ENCODE data around the gene JARID2. TPM values are rescaled to one million over a fixed set of nuclear protein-coding genes. Genes with fewer than 3 reads are reported as not detected.
"Not testable (repeated sequence)": the region's sequence is repeated elsewhere in the genome, so short reads cannot be mapped to it uniquely, and the experiment has no call there.

The JARID2 gene
- total RNA-seq, 1 donor from 2014 or later = 17.9 TPM

GRCh38 chr6:15293674-15294073 lies 47.8 kb downstream of the JARID2 start:
- Histone ChIP-seq H3K4me3 (no peak overlapping the region), H3K27me3 (no peaks in the 10 kb centered on the region), H3K36me3 (no peaks in the 10 kb centered on the region), H3K4me1 (peaks cover 30% of the 10 kb centered on the region), H3K27ac (no peak overlapping the region), H3K9me3 (no peaks in the 10 kb centered on the region)
- TF ChIP-seq POLR2AphosphoS5 (IDR thresholded peaks at IDR 0.05; ENCODE audit: insufficient read depth in 1 of 2, low read depth in 1 of 2) = no peak
- TF ChIP-seq POLR2A (IDR thresholded peaks at IDR 0.05) = no peak
- TF ChIP-seq CTCF (IDR thresholded peaks at IDR 0.05) = no peak
- intact Hi-C loops (cut with DNase I) = no loop called here
- no peak for DNase-seq (ENCODE audit: extremely low spot score in 2 of 2)

DNA sequence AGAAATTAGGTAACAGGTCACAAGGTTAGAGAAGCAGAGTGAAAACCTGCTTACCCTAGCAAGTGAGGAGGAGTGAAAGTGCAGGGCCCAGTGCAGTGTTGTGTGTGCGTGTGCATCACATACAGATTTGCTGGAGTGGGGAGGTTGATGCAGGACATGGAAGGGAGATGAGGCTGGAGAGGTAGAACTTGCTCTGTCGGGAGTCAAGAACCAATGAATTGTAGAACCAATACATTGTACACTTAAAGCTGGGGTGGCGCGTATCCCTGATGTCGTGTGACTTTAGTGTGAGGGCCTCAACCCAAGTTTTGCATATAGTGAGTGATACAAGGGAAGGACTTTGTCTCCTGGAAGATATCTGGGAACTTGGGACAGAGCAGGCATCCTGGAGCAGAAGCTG lies 48.6 kb downstream of the JARID2 start:
- Histone ChIP-seq H3K4me3 (no peak overlapping the region), H3K27me3 (no peaks in the 10 kb centered on the region), H3K4me1 (peaks cover 30% of the 10 kb centered on the region), H3K9me3 (no peaks in the 10 kb centered on the region), H3K27ac (no peak overlapping the region), H3K36me3 (no peaks in the 10 kb centered on the region)
- TF ChIP-seq POLR2A (IDR thresholded peaks at IDR 0.05) (no peak), POLR2AphosphoS5 (IDR thresholded peaks at IDR 0.05; ENCODE audit: insufficient read depth in 1 of 2, low read depth in 1 of 2) (no peak), CTCF (IDR thresholded peaks at IDR 0.05) (no peak)
- no peak for DNase-seq (ENCODE audit: extremely low spot score in 2 of 2)
- intact Hi-C loops (cut with DNase I) = no loop called here

DNA sequence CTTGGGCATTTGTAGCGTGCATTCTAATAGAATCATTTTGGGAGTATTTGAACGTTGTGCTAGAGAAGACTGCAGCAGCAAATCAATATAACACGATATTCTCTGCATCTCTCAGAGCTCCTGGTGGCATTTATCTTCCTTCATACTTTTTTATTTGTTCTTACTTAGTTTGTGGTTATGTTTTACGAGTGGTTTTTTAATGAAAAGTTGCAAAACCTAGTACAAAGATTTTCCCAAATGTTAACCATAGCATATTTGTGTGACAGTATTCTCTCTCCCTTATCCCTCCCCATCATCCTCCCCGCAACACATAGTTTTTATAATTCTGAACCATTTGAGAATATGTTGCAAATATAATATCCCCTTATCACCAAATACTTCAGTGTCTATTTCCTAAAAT lies 50.4 kb downstream of the JARID2 start:
- Histone ChIP-seq H3K4me3 (no peak overlapping the region), H3K27ac (no peak overlapping the region), H3K36me3 (no peaks in the 10 kb centered on the region), H3K9me3 (no peaks in the 10 kb centered on the region), H3K4me1 (peaks cover 29% of the 10 kb centered on the region), H3K27me3 (no peaks in the 10 kb centered on the region)
- DNase-seq (ENCODE audit: extremely low spot score in 2 of 2) = no peak
- TF ChIP-seq POLR2AphosphoS5 (IDR thresholded peaks at IDR 0.05; ENCODE audit: insufficient read depth in 1 of 2, low read depth in 1 of 2) = no peak
- TF ChIP-seq POLR2A (IDR thresholded peaks at IDR 0.05) = no peak
- TF ChIP-seq CTCF (IDR thresholded peaks at IDR 0.05) = no peak
- intact Hi-C loops (cut with DNase I) = no loop called here

- peaks cover 29% of the 10 kb centered on the region for H3K4me1 ChIP-seq
- no peak for TF ChIP-seq POLR2AphosphoS5 (IDR thresholded peaks at IDR 0.05; ENCODE audit: insufficient read depth in 1 of 2, low read depth in 1 of 2)
- TF ChIP-seq POLR2A (IDR thresholded peaks at IDR 0.05) = no peak
- TF ChIP-seq CTCF (IDR thresholded peaks at IDR 0.05) = no peak
- no peaks in the 10 kb centered on the region for H3K36me3 ChIP-seq
- no peak overlapping the region for H3K4me3 ChIP-seq
- DNase-seq (ENCODE audit: extremely low spot score in 2 of 2) = no peak
- H3K9me3 ChIP-seq = no peaks in the 10 kb centered on the region
- no peak overlapping the region for H3K27ac ChIP-seq
- no peaks in the 10 kb centered on the region for H3K27me3 ChIP-seq
- intact Hi-C loops (cut with DNase I) = no loop called here
These were observed 50.9 kb downstream of the JARID2 start for GRCh38 chr6:15296735-15297134.

- peaks cover 29% of the 10 kb centered on the region for H3K4me1 ChIP-seq
- H3K4me3 ChIP-seq; intact Hi-C loops (cut with DNase I); H3K36me3 ChIP-seq; H3K27ac ChIP-seq; H3K9me3 ChIP-seq; DNase-seq (ENCODE audit: extremely low spot score in 2 of 2); H3K27me3 ChIP-seq: not testable (repeated sequence)
These were observed 51.3 kb downstream of the JARID2 start for GRCh38 chr6:15297167-15297566.
